GM19099 (cell line): ENCODE measurements around the gene INSR.

Experiments
- POLR2A ChIP-seq: IDR thresholded peaks from 3 replicates; pipeline ENCODE4 v1.6.1; 2011; ENCODE audit warnings: low read depth; ENCODE audit not compliant: insufficient read length; ENCODE audit errors: extremely low read depth

The INSR gene

GRCh38 chr19:7216373-7216902 lies 77.8 kb downstream of the INSR start:
- no peak for TF ChIP-seq POLR2A

- no peak for TF ChIP-seq POLR2A
Observed at GRCh38 chr19:7215176-7215575, 79.0 kb downstream of the INSR start.

- no peak for TF ChIP-seq POLR2A
Observed at GRCh38 chr19:7214324-7215089, 79.7 kb downstream of the INSR start.

GRCh38 chr19:7213628-7214323 lies 80.4 kb downstream of the INSR start:
- no peak for TF ChIP-seq POLR2A

- no peak for TF ChIP-seq POLR2A
Observed at GRCh38 chr19:7211191-7211951, 82.8 kb downstream of the INSR start.

- TF ChIP-seq POLR2A: no peak
Observed at GRCh38 chr19:7210359-7210758, 83.9 kb downstream of the INSR start.

- TF ChIP-seq POLR2A: no peak
Observed at GRCh38 chr19:7203332-7203731, 90.9 kb downstream of the INSR start.

GRCh38 chr19:7202888-7203287 lies 91.3 kb downstream of the INSR start:
- no peak for TF ChIP-seq POLR2A

- TF ChIP-seq POLR2A: no peak
Observed at GRCh38 chr19:7200736-7201135, 93.5 kb downstream of the INSR start.

- TF ChIP-seq POLR2A: no peak
Observed at GRCh38 chr19:7199613-7200533, 94.3 kb downstream of the INSR start.

- peak; percentile 63 for TF ChIP-seq POLR2A
Observed at GRCh38 chr19:7197760-7198696, 96.2 kb downstream of the INSR start.

GRCh38 chr19:7197119-7197759 lies 97.0 kb downstream of the INSR start:
- TF ChIP-seq POLR2A: peak; percentile 35

- TF ChIP-seq POLR2A: no peak
Observed at GRCh38 chr19:7196763-7197118, 97.5 kb downstream of the INSR start.
